ENCODE data around the gene CLDN5.

Gene CLDN5

GRCh38 chr22:19478901-19479354 lies 45.3 kb downstream of the CLDN5 start, which contains the start of gene UFD1:
Gene UFD1 (minus strand): TSS chr22:19479193. CDS start chr22:19479085, 108 bp downstream.
- peak; percentile 83 to 87 for DNase-seq

- DNase-seq = peak; percentile 38 to 44
Measured at GRCh38 chr22:19478045-19478900, 45.9 kb downstream of the CLDN5 start.

GRCh38 chr22:19477321-19478044 lies 46.7 kb downstream of the CLDN5 start:
- no peak for DNase-seq

- peak in 1 of 2 experiments; percentile 3 for DNase-seq
Measured at GRCh38 chr22:19476023-19476422, 48.2 kb downstream of the CLDN5 start.

- peak in 1 of 2 experiments; percentile 14 for DNase-seq
Measured at GRCh38 chr22:19473578-19473977, 50.6 kb downstream of the CLDN5 start.
